Small intestine (tissue), 16 donors: ENCODE data around the gene SDCCAG8. TPM values are rescaled to one million over a fixed set of nuclear protein-coding genes. Genes with fewer than 3 reads are reported as not detected.
"Not testable (repeated sequence)": the region's sequence is repeated elsewhere in the genome, so short reads cannot be mapped to it uniquely, and the experiment has no call there.

Experiments
- DNase-seq, 2 donors: peaks; one replicate each; pipeline versions ENCODE4 v3.0.0 to v3.0.0-alpha.2; 2013
- FAIRE-seq: peaks from 2 replicates; lab custom pipeline; 2012; peaks lifted over from hg19 to GRCh38; lab: Jason Lieb, UNC
- H3K27ac ChIP-seq, 3 donors: one replicate each; pipeline ENCODE4 v1.5.1; 2013; ENCODE audit warnings: low read length in 2 of 3, mild to moderate bottlenecking in 2 of 3, control low read depth in 1 of 3, inconsistent platforms in 1 of 3, low read depth in 1 of 3, moderate library complexity in 1 of 3
- H3K27me3 ChIP-seq, 3 donors: one replicate each; pipeline ENCODE4 v1.6.1; 2013; ENCODE audit warnings: low read length in 3 of 3, inconsistent platforms in 1 of 3; ENCODE audit not compliant: control insufficient read depth in 3 of 3, insufficient read depth in 3 of 3
- H3K36me3 ChIP-seq, 3 donors: one replicate each; pipeline ENCODE4 v1.6.1; 2013; ENCODE audit warnings: low read length in 3 of 3, inconsistent platforms in 1 of 3, low read depth in 1 of 3, mild to moderate bottlenecking in 1 of 3, moderate library complexity in 1 of 3; ENCODE audit not compliant: control insufficient read depth in 3 of 3, insufficient read depth in 2 of 3
- H3K4me1 ChIP-seq, 3 donors: one replicate each; pipeline ENCODE4 v1.6.1; 2013; ENCODE audit warnings: low read length in 2 of 3, inconsistent platforms in 1 of 3, low read depth in 1 of 3, mild to moderate bottlenecking in 1 of 3, moderate library complexity in 1 of 3; ENCODE audit not compliant: control insufficient read depth in 3 of 3, insufficient read depth in 2 of 3
- H3K4me3 ChIP-seq, 3 donors: one replicate each; pipeline ENCODE4 v1.5.1; 2013; ENCODE audit warnings: low read length in 3 of 3, control low read depth in 1 of 3, inconsistent platforms in 1 of 3, low read depth in 1 of 3, mild to moderate bottlenecking in 1 of 3, moderate library complexity in 1 of 3
- H3K9me3 ChIP-seq, 2 donors: one replicate each; pipeline ENCODE4 v1.6.1; 2013; ENCODE audit warnings: low read depth in 1 of 2, low read length in 1 of 2; ENCODE audit not compliant: control insufficient read depth in 2 of 2, insufficient read depth in 1 of 2
- WGBS, 3 donors: extraction: QIAGEN DNeasy Blood & Tissue Kit; methylation state at CpG; one replicate each; pipeline ENCODE4 v1.1.7; 2013; 5-methylcytosine and 5-hydroxymethylcytosine counted together
- long read RNA-seq, 10 donors: transcript quantifications; one replicate each; lab custom pipeline, GENCODE V29; 2026
- polyA plus RNA-seq, 4 donors: library from polyadenylated mRNA; stranded (reverse) in 3 of 4; unstranded in 1 of 4; fragments of 200-250 nt in 3 of 4; fragments of 120-200 nt in 1 of 4; gene quantifications; one replicate each; pipeline versions ENCODE4 v1.2.1 to v1.2.3, GENCODE V29; 2013
- donor health status: healthy with polysubstance abuse.
- donor health status: control.
- donor health status: control.
- donor health status: Bipolar disorder and iron deficiency.
- donor health status: healthy.

SDCCAG8 gene
- 10 to 100 TPM; 19.2 to 32.2 (median 23.6) TPM for polyA plus RNA-seq
- long read RNA-seq, donor 1 = 0 reads
- long read RNA-seq, donor 2, partial matches to known transcripts = 0 of 1 reads
- long read RNA-seq, donor 2, other reads (novel, unspliced or antisense) = 0 of 1 reads
- long read RNA-seq, donor 3, partial matches to known transcripts = 0 of 1 reads
- long read RNA-seq, donor 3, other reads (novel, unspliced or antisense) = 0 of 1 reads
- long read RNA-seq, donor 4 = 0 reads
- long read RNA-seq, donor 5, partial matches to known transcripts = 0 of 1 reads
- long read RNA-seq, donor 5, other reads (novel, unspliced or antisense) = 0 of 1 reads
- long read RNA-seq, donor 6, partial matches to known transcripts = 0 of 4 reads
- long read RNA-seq, donor 6, other reads (novel, unspliced or antisense) = 0 of 4 reads
- long read RNA-seq, donor 7 = 0 reads
- long read RNA-seq, donor 8 = 0 reads
- long read RNA-seq, donor 9 = 0 reads
- long read RNA-seq, donor 10, partial matches to known transcripts = 0 of 1 reads
- long read RNA-seq, donor 10, other reads (novel, unspliced or antisense) = 0 of 1 reads

DNA sequence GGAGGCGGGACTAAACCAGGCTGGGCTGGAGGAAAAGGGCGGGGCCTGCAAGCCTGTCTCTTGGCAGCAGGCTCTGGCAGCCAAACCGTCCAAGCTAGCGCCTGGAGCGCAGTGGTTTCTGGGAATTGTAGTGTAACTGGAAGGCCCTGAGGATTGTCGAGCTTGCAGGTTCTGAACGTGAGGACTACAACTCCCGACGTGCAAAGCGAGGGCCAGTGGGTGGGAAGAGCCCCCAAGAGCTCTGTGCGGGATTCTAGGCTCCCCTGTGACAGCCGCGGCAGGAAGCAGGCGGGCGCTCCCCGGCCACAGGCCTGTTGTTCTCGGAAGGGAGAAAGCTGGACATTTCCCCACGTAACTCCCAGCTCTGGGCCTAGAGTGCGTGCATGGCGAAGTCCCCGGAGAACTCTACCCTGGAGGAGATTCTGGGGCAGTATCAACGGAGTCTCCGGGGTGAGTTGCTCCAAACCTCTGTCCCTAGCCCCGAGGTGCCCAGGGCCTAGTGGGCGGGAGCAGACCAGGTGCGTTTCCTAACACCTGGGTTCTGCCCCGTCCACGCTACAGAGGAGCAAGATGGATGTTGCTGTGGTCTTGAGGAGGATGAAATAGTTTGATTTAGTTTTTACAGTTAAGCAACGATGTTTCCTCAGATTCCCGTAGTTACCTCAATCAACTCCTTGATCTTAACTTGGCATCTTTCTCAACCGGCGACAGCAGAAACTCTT, at the start of gene SDCCAG8:
TSS of gene SDCCAG8 (plus strand) at position 251 of the 722 bp plus-strand sequence. CDS start at position 384, 133 bp downstream.
- DNase-seq = peak; percentile 99 to 100
- H3K4me3 ChIP-seq = peak within 1 kb of the TSS; percentile 56 to 81 (median 57)
- peaks cover 2 to 6% (median 5%) of the 10 kb centered on the region in 3 donors for H3K4me1 ChIP-seq
- H3K27me3 ChIP-seq = no peaks in the 10 kb centered on the region
- WGBS, 3 donors = 0 to 1% (median 0%) methylated on average over 31 to 32 of the region's 32 CpGs
- peak within 1 kb of the TSS; percentile 63 to 100 (median 96) for H3K27ac ChIP-seq
- no peaks in the 10 kb centered on the region for H3K36me3 ChIP-seq
- no peak for FAIRE-seq
- H3K9me3 ChIP-seq = no peaks in the 10 kb centered on the region

DNA sequence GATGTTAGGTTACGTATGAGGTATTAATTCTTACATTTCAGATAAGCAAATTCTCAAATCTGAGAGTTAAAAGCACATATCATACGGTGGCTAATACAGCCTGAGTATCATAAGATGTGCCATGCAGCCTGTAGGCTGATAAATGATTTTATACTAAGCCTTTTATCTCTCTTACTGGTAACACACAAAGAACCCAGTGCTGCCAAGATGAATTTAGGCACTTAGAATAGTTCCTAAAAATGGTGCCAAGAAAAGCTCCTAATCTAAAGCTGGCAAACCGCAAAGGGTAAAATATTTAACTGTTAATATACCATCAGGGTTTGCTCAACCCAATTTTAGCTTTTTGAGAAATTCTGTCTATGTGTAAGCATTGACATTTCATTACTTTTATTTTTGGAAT, 43.9 kb upstream of the SDCCAG8 start:
- H3K4me3 ChIP-seq, H3K36me3 ChIP-seq, DNase-seq, H3K4me1 ChIP-seq, FAIRE-seq, H3K9me3 ChIP-seq, H3K27me3 ChIP-seq, H3K27ac ChIP-seq: not testable (repeated sequence)
- 53 to 60% (median 57%) methylated on average over 2 of the region's 3 CpGs for WGBS, 3 donors

DNA sequence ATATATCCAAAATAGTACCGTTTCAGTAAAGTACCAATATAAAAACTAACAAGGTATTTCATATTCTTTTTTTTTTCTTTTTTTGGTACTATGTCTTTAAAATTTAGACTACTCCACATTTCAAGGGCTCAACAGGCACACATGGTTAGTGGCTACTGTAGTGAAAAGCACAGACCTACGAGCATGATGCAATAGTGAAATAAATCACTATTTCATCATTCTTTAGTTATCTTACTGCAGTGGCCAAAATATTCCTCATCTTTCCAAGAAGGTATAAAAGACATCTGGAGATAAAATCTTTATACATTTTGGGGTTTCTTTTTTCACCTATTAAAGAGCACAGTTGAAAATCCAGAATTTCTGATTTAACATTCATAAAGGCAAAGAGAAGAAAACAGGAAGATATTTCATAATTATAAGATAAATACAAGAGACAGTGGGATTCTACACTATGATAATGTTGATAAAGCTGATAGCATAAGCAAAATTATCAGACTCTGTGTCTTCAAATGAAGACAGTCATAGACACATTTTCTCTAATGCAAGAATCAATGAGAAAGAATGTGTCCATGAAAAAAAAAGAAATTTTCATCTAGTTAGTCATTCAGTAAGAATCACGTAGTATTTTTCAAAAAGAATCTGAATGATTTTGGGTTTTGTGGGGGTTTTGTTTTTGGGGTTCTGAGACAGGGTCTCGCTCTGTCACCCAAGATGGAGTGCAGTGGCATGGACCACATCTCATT, 42.6 kb upstream of the SDCCAG8 start:
- no peak overlapping the region for H3K27ac ChIP-seq
- H3K27me3 ChIP-seq = no peaks in the 10 kb centered on the region
- DNase-seq (no peak), FAIRE-seq (no peak)
- 85 to 93% (median 92%) methylated on average over 4 of the region's 4 CpGs for WGBS, 3 donors
- no peak overlapping the region for H3K4me3 ChIP-seq
- no peaks in the 10 kb centered on the region for H3K4me1 ChIP-seq
- peaks cover 0 to 2% (median 0%) of the 10 kb centered on the region in 3 donors for H3K36me3 ChIP-seq
- H3K9me3 ChIP-seq = no peaks in the 10 kb centered on the region

DNA sequence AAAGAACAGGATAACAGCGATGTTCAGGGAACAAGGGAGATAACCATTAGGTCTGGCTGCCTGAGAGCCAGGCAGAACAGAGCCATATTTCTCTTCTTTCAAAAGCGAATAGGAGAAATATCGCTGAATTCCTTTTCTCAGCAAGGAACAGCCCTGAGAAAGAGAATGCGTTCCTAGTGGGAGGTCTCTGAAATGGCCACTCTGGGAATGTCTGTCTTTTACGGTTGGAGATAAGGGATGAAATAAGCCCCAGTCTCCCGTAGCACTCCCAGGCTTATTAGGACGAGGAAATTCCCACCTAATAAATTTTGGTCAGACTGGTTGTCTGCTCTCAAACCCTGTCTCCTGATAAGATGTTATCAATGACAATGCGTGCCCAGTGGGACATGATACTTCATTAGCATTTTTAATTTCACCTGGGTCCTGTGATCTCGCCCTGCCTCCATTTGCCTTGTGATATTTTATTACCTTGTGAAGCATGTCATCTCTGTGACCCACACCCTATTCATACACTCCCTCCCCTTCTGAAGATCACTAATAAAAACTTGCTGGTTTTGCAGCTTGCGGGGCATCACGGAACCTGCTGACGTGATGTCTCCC, 40.5 kb upstream of the SDCCAG8 start:
- not testable (repeated sequence) for H3K4me3 ChIP-seq, H3K36me3 ChIP-seq, H3K4me1 ChIP-seq, FAIRE-seq, DNase-seq, H3K27ac ChIP-seq, H3K9me3 ChIP-seq, H3K27me3 ChIP-seq
- 87 to 88% (median 88%) methylated on average over 11 of the region's 12 CpGs for WGBS, 3 donors

DNA sequence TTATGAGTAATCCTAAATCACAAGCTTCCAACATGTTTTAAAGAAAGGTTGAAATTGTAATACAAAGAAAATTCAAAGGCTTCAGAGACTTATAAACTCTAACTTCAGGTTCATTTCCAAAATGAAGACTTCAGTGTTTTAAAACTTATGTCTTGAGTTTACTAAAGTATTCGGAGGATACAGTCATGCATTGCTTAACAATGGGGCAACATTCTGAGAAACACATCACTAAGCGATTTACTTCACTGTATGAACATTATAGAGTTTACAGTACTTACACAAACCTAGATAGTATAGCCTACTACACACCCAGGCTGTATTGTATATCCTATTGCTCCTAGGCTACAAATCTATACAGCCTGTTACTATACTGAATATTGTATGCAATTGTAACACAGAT, 39.1 kb upstream of the SDCCAG8 start:
- Histone ChIP-seq H3K36me3 (peaks cover 0 to 6% (median 0%) of the 10 kb centered on the region in 3 donors), H3K4me3 (no peak overlapping the region), H3K27ac (no peak overlapping the region), H3K27me3 (no peaks in the 10 kb centered on the region), H3K9me3 (no peaks in the 10 kb centered on the region), H3K4me1 (no peaks in the 10 kb centered on the region)
- no peak for FAIRE-seq
- whole genome bisulfite sequencing, 3 donors = 95 to 97% (median 96%) methylated on average over 2 of the region's 2 CpGs
- DNase-seq = no peak

- WGBS, 3 donors = 90 to 99% (median 95%) methylated on average over 2 of the region's 2 CpGs
- Histone ChIP-seq H3K9me3 (no peaks in the 10 kb centered on the region), H3K4me3 (no peak overlapping the region), H3K27ac (no peak overlapping the region), H3K27me3 (no peaks in the 10 kb centered on the region), H3K36me3 (peaks cover 0 to 6% (median 0%) of the 10 kb centered on the region in 3 donors), H3K4me1 (no peaks in the 10 kb centered on the region)
- no peak for DNase-seq
- FAIRE-seq = no peak
Observed at GRCh38 chr1:243217349-243217748, 38.5 kb upstream of the SDCCAG8 start.

DNA sequence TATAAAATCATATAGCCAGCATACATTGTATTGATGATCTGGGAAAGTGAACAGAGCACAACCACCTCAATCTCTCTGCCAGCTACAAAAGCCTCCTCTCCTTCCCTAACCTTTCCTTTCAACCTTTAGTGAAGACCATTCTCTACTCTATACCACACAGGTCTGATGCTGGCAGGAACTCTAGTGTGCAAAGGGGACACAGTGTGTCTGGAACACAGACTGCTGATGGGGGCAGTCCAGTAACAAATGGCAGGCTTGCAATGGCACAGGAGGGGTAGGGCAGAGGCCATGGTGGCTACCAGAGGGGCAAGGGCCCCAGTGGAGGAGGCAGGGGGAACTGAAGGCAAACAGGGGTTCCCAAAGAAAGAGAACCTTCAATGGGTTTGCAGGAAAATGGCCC, 37.8 kb upstream of the SDCCAG8 start:
- no peak for DNase-seq
- no peaks in the 10 kb centered on the region for H3K9me3 ChIP-seq
- no peaks in the 10 kb centered on the region for H3K4me1 ChIP-seq
- no peak for FAIRE-seq
- no peak overlapping the region for H3K4me3 ChIP-seq
- no peak overlapping the region for H3K27ac ChIP-seq
- H3K36me3 ChIP-seq = peaks cover 0 to 6% (median 0%) of the 10 kb centered on the region in 3 donors
- no peaks in the 10 kb centered on the region for H3K27me3 ChIP-seq
